SU-DHL-6 (cell line): ENCODE results near the gene GUCY1B1.

Experiments used
- H2AFZ ChIP-seq: fragments of 200-600 bp; sonication (generic); 2 replicates; pipeline ENCODE4 v1.6.1; 2014; ENCODE audit warnings: low read depth, mild to moderate bottlenecking, moderate library complexity, mixed read lengths, antibody characterized with exemption, low read length; ENCODE audit not compliant: severe bottlenecking
- H3F3A ChIP-seq: fragments of 200-600 bp; shearing (Covaris generic); 2 replicates; pipeline ENCODE4 v1.6.0; 2016; ENCODE audit warnings: antibody characterized with exemption, mild to moderate bottlenecking; ENCODE audit not compliant: insufficient read depth
- H3K27ac ChIP-seq: fragments of 200-600 bp; sonication (generic); 2 replicates; pipeline ENCODE4 v1.5.1; 2016; ENCODE audit warnings: low read depth, mild to moderate bottlenecking, low read length, moderate library complexity, mixed read lengths
- H3K27me3 ChIP-seq: fragments of 200-600 bp; sonication (generic), shearing (Covaris generic); 2 replicates; pipeline ENCODE4 v1.6.0; 2014; ENCODE audit warnings: mild to moderate bottlenecking, low read length
- H3K36me3 ChIP-seq: fragments of 200-600 bp; sonication (generic); 2 replicates; pipeline ENCODE4 v1.6.1; 2014; ENCODE audit warnings: mild to moderate bottlenecking, low read length, mixed read lengths
- H3K4me2 ChIP-seq: fragments of 300-600, 200-600 bp; shearing (Covaris generic), sonication (generic); 2 replicates; pipeline ENCODE4 v1.6.0; 2014; ENCODE audit warnings: low read length, low read depth, mild to moderate bottlenecking; ENCODE audit not compliant: poor library complexity, severe bottlenecking
- H3K4me3 ChIP-seq: fragments of 200-600 bp; sonication (generic); 2 replicates; pipeline ENCODE4 v1.5.1; 2014; ENCODE audit warnings: antibody characterized with exemption, low read length, mild to moderate bottlenecking, mixed read lengths; ENCODE audit not compliant: insufficient read depth, poor library complexity, severe bottlenecking
- H3K79me2 ChIP-seq: fragments of 200-600 bp; sonication (generic); 2 replicates; pipeline ENCODE4 v1.6.1; 2014; ENCODE audit warnings: mild to moderate bottlenecking, low read length, moderate library complexity; ENCODE audit not compliant: insufficient read depth
- H3K9ac ChIP-seq: fragments of 200-600 bp; sonication (generic); 2 replicates; pipeline ENCODE4 v1.7.0; 2014; ENCODE audit warnings: mild to moderate bottlenecking, low read length
- H3K9me2 ChIP-seq: fragments of 200-600 bp; sonication (generic); replicated peaks from 2 replicates; pipeline ENCODE4 v1.6.1; 2014; ENCODE audit warnings: low read length; ENCODE audit not compliant: insufficient read depth
- H3K9me3 ChIP-seq: fragments of 200-600 bp; sonication (generic); 2 replicates; pipeline ENCODE4 v1.6.1; 2014; ENCODE audit warnings: low read length, mixed read lengths; ENCODE audit not compliant: insufficient read depth
- H4K20me1 ChIP-seq: fragments of 200-600 bp; sonication (generic); 2 replicates; pipeline ENCODE4 v1.6.1; 2014; ENCODE audit warnings: low read depth, mild to moderate bottlenecking, antibody characterized with exemption, low read length, moderate library complexity, mixed read lengths
- EZH2phosphoT487 ChIP-seq: fragments of 200-600 bp; sonication (generic), shearing (Covaris generic); conservative IDR thresholded peaks from 2 replicates; pipeline ENCODE4 v1.6.1; 2018; ENCODE audit warnings: mild to moderate bottlenecking, antibody characterized with exemption, low read length, moderate library complexity, mixed read lengths
- TF ChIP-seq, protein P1 (sequence below): fragments of 200-600 bp; sonication (generic); IDR thresholded peaks from one replicate; pipeline ENCODE4 v1.5.1; 2017; ENCODE audit warnings: antibody characterized with exemption, mild to moderate bottlenecking, low read length, moderate library complexity; ENCODE audit not compliant: insufficient read depth, poor library complexity, severe bottlenecking

Gene GUCY1B1

DNA sequence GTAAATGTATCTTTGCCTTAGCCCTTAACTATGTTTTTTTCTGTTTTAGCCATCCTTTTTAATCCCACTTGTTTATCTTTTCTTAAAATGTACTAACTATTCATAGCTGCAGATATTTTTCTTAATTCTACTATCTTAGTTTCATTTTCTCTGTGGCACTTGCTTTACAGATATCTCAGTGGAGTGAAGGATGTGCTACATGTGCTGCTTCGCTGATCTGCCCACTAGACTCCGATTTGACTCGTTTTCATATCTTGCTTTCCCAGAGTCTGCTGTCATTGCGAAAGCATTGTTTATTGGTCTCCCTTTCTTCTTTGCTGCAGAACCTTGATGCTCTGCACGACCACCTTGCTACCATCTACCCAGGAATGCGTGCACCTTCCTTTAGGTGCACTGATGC lies 30.6 kb downstream of the GUCY1B1 start:
- Histone ChIP-seq H3K4me2 (no peak overlapping the region), H3K9me2 (no peaks in the 10 kb centered on the region), H3K27me3 (no peaks in the 10 kb centered on the region), H3K4me3 (no peak overlapping the region), H3F3A (no peaks in the 10 kb centered on the region), H4K20me1 (no peaks in the 10 kb centered on the region), H3K9ac (no peak overlapping the region), H2AFZ (no peak overlapping the region), H3K9me3 (no peaks in the 10 kb centered on the region), H3K36me3 (no peaks in the 10 kb centered on the region), H3K79me2 (no peaks in the 10 kb centered on the region), H3K27ac (no peak overlapping the region)
- no peak for TF ChIP-seq EZH2phosphoT487
- TF ChIP-seq, protein P1, sequence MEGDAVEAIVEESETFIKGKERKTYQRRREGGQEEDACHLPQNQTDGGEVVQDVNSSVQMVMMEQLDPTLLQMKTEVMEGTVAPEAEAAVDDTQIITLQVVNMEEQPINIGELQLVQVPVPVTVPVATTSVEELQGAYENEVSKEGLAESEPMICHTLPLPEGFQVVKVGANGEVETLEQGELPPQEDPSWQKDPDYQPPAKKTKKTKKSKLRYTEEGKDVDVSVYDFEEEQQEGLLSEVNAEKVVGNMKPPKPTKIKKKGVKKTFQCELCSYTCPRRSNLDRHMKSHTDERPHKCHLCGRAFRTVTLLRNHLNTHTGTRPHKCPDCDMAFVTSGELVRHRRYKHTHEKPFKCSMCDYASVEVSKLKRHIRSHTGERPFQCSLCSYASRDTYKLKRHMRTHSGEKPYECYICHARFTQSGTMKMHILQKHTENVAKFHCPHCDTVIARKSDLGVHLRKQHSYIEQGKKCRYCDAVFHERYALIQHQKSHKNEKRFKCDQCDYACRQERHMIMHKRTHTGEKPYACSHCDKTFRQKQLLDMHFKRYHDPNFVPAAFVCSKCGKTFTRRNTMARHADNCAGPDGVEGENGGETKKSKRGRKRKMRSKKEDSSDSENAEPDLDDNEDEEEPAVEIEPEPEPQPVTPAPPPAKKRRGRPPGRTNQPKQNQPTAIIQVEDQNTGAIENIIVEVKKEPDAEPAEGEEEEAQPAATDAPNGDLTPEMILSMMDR = no peak

DNA sequence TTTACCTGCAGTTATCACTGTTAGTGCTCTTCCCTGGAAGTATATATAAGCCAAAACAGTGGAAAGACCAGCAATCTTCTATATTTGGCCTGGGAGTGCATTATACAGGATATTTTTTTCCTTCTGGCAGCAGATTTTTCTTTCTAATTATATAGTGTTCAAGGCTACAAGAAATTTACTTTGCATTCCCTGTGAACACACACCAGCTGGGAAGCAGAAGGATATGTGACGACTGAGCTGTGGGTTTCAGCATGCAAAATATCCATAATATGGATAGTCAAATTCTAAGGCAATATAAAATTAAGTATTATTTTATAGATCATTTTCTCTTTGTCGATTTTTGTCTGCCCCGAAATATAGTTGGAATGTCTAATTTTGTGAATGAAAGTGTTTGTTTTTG lies 31.2 kb downstream of the GUCY1B1 start:
- H3F3A ChIP-seq = no peaks in the 10 kb centered on the region
- no peaks in the 10 kb centered on the region for H3K36me3 ChIP-seq
- no peak for TF ChIP-seq EZH2phosphoT487
- TF ChIP-seq, protein P1 = no peak
- no peak overlapping the region for H3K27ac ChIP-seq
- no peaks in the 10 kb centered on the region for H3K27me3 ChIP-seq
- no peak overlapping the region for H2AFZ ChIP-seq
- no peak overlapping the region for H3K4me3 ChIP-seq
- no peaks in the 10 kb centered on the region for H3K9me2 ChIP-seq
- H3K9me3 ChIP-seq = no peaks in the 10 kb centered on the region
- no peaks in the 10 kb centered on the region for H4K20me1 ChIP-seq
- no peak overlapping the region for H3K4me2 ChIP-seq
- H3K9ac ChIP-seq = no peak overlapping the region
- no peaks in the 10 kb centered on the region for H3K79me2 ChIP-seq

DNA sequence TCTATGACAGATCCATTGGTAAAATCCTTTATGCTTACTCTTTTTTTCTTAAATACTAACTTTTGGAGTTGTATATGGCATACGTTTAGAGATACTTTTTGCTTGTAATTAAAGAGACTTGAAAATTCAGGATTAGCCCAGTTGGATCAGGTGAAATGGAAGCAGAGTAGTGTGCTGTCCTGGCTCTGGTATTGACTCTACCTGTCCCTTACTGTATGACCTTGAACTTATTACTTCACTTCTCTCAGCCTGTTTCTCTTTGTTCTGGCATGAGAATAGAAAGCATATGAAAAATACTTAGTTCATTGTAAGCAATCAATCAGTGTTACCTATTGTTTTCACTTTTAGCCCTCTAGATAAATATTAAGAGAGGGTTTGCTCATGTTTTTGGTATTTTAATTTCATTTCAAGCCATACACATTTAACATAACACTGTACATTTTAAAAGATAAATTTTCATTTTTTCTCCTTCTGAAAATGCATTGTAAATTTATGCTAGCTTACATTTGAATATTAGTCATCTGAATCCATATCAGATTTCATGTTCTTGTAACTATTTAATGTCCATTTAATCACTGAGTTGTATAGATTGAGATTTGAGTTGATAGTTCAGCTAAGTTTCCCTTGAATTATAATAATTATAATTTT lies 35.9 kb downstream of the GUCY1B1 start:
- Histone ChIP-seq H3K4me3 (no peak overlapping the region), H3K4me2 (no peak overlapping the region), H3K27ac (no peak overlapping the region), H3K9me2 (no peaks in the 10 kb centered on the region), H3K36me3 (no peaks in the 10 kb centered on the region), H3K79me2 (no peaks in the 10 kb centered on the region), H2AFZ (no peak overlapping the region), H3K9me3 (no peaks in the 10 kb centered on the region), H4K20me1 (no peaks in the 10 kb centered on the region), H3F3A (no peaks in the 10 kb centered on the region), H3K9ac (no peak overlapping the region), H3K27me3 (no peaks in the 10 kb centered on the region)
- TF ChIP-seq EZH2phosphoT487 = no peak
- TF ChIP-seq, protein P1 = no peak
